WTC11 (cell line): Measurements from ENCODE around the gene PRIM2. TPM values are rescaled to one million over a fixed set of nuclear protein-coding genes. Genes with fewer than 3 reads are reported as not detected.
"Not testable (repeated sequence)": the region's sequence is repeated elsewhere in the genome, so short reads cannot be mapped to it uniquely, and the experiment has no call there.

Experiments
- ATAC-seq: fragments of 200-7000 bp; cut with Tn5 transposase; 2 replicates; pipeline ENCODE4 v1.10.0; 2021; ENCODE audit warnings: mild to moderate bottlenecking, moderate library complexity
- CTCF ChIA-PET: fragments of 300-600 bp; sonication (Branson Sonifier 250); formaldehyde crosslinking; loops from one replicate; lab custom pipeline; 2021; ENCODE audit warnings: antibody characterized with exemption; lab: Charles Lee
- POLR2A ChIA-PET: fragments of 350-600 bp; sonication (Branson Sonifier 250); formaldehyde crosslinking; loops from one replicate; lab custom pipeline; 2021; ENCODE audit warnings: antibody characterized with exemption; lab: Charles Lee
- DNase-seq: peaks from one replicate; pipeline ENCODE4 v3.0.0; 2021; ENCODE audit warnings: low spot score
- H3K27ac Mint-ChIP-seq: 2 replicates; pipeline ENCODE4 v1.8.0; 2021; ENCODE audit warnings: mixed read lengths
- H3K27me3 Mint-ChIP-seq: 2 replicates; pipeline ENCODE4 v1.8.0; 2021; ENCODE audit warnings: low read depth, mild to moderate bottlenecking, moderate library complexity, mixed read lengths
- H3K36me3 Mint-ChIP-seq: 2 replicates; pipeline ENCODE4 v1.8.0; 2021; ENCODE audit warnings: mixed read lengths
- H3K4me1 Mint-ChIP-seq: 2 replicates; pipeline ENCODE4 v1.8.0; 2022; ENCODE audit warnings: mixed read lengths
- H3K4me3 Mint-ChIP-seq: 2 replicates; pipeline ENCODE4 v1.8.0; 2021; ENCODE audit warnings: mild to moderate bottlenecking, moderate library complexity, mixed read lengths
- H3K9me3 Mint-ChIP-seq: 2 replicates; pipeline ENCODE4 v1.8.0; 2021; ENCODE audit warnings: mixed read lengths
- microRNA-seq: library from miRNA; unstranded; fragments of <30 nt; microRNA quantifications from one replicate; pipeline ENCODE4 v1.2.0, GENCODE V29; 2022; ENCODE audit warnings: borderline number of aligned reads
- total RNA-seq: library from RNA; stranded (reverse); gene quantifications from 3 replicates; pipeline ENCODE4 v1.2.3, GENCODE V29; 2021

The PRIM2 gene
- total RNA-seq, 1 experiment from 2014 or later: 42.2 TPM

DNA sequence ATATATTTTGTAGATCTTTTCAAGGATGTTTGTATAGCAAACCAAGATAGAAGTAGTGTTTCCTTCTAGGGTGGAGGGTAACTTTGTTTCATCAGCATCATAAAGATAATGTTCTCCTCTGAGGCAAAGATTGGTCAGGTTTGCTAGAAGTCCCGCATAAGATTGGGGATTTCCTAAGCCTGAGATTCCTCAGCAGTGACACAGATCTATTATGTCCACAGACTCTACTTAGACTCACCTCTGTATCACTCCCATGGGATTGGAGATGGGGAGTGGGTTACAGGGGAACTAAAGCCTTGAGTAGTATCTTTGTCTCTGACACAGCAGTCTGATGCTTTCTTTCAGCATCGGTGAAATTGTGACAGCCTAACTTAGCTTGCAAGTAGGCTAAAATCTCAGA lies 341.1 kb downstream of the PRIM2 start:
- H3K9me3 Mint-ChIP-seq, ATAC-seq, POLR2A ChIA-PET, H3K4me1 Mint-ChIP-seq, DNase-seq, H3K27ac Mint-ChIP-seq, H3K4me3 Mint-ChIP-seq, H3K36me3 Mint-ChIP-seq, CTCF ChIA-PET, H3K27me3 Mint-ChIP-seq: not testable (repeated sequence)

DNA sequence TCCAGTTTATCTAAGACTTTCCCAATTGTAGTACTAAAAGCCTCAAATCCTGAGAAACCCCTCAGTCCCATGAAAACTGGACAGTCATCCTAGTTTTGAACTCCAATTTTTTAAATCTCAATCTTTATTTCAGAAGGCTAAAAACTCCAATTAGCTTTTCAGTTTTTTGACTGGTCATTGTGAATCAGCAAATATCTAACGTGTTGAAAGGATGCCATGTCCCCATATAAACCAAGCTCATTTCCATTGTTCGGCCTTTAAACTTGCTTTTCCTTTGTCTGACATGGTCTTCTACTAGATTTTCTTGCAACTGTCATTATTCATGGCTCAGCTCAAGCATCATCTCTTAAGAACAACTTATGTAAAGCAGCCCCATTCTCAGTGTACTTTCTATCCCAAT lies 342.4 kb downstream of the PRIM2 start:
- H3K9me3 Mint-ChIP-seq, H3K4me3 Mint-ChIP-seq, DNase-seq, ATAC-seq, H3K36me3 Mint-ChIP-seq, H3K27me3 Mint-ChIP-seq, H3K27ac Mint-ChIP-seq, H3K4me1 Mint-ChIP-seq, CTCF ChIA-PET, POLR2A ChIA-PET: not testable (repeated sequence)

DNA sequence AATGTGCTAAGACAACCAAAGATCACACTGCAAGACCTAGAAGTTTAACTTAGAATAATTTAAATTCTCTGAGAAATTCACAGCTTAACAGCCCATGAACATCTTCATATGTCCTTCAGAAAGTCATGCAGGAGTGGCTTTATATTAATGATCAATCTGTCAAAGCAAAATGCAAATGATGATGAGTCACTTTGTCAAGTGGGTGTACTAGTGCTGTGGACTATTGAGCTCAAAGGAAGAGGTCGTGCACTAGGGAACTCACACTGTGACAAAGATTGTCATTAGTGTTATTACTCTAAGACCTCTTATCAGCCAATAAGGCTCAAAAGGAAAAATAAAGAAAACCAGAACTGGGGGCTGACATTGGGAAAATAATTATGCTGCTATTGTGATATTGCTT lies 343.5 kb downstream of the PRIM2 start:
- DNase-seq, H3K27me3 Mint-ChIP-seq, H3K27ac Mint-ChIP-seq, H3K4me3 Mint-ChIP-seq, H3K4me1 Mint-ChIP-seq, POLR2A ChIA-PET, H3K36me3 Mint-ChIP-seq, ATAC-seq, H3K9me3 Mint-ChIP-seq, CTCF ChIA-PET: not testable (repeated sequence)

DNA sequence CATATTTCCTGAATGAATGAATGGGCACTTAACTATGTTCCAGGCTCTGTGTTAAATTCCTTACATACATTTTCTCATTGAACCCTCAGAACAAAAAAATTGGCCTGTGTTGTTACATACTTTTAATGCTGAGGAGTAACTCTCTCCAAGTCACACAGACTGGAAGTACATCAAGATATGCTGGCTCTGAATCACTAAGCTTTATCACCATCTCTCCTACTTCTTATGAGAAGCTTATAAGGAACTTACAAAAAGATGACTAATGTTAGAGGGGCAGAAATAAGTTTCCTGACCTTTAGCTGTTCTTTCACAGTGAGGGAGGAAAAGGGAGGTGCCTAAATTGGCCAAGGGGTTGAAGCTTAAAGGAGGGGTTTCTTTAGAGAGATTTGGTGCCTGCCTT lies 350.7 kb downstream of the PRIM2 start:
- ATAC-seq, CTCF ChIA-PET, H3K9me3 Mint-ChIP-seq, H3K27ac Mint-ChIP-seq, POLR2A ChIA-PET, H3K4me3 Mint-ChIP-seq, H3K27me3 Mint-ChIP-seq, H3K36me3 Mint-ChIP-seq, DNase-seq: not testable (repeated sequence)
- peaks cover 29% of the 10 kb centered on the region for H3K4me1 Mint-ChIP-seq

DNA sequence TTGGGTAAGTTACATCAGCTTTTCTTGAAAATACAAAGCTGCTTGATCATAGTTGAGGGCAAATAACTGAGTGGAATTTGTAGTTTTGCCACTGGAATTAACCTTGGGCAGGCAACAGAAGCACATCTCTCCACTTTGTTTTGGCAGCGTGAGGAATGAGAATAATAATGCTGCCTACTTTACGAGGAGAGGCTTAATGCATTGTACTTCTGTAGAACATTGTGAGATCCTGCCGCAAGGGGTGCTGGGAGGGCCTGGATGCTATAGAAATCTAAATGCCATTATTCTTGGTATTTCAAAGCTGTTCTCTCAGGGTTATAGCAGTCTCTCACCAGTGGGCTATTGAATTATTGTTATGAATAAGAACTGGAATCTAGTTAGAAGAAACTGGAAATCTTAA lies 353.8 kb downstream of the PRIM2 start:
- POLR2A ChIA-PET, DNase-seq, H3K27me3 Mint-ChIP-seq, H3K4me3 Mint-ChIP-seq, H3K36me3 Mint-ChIP-seq, CTCF ChIA-PET, H3K9me3 Mint-ChIP-seq: not testable (repeated sequence)
- peak; percentile 19; the same call in 1 of the 2 replicates for ATAC-seq
- peaks cover 33% of the 10 kb centered on the region for H3K4me1 Mint-ChIP-seq
- H3K27ac Mint-ChIP-seq: peak overlapping the region; percentile 71; the same call in 1 of the 2 replicates

DNA sequence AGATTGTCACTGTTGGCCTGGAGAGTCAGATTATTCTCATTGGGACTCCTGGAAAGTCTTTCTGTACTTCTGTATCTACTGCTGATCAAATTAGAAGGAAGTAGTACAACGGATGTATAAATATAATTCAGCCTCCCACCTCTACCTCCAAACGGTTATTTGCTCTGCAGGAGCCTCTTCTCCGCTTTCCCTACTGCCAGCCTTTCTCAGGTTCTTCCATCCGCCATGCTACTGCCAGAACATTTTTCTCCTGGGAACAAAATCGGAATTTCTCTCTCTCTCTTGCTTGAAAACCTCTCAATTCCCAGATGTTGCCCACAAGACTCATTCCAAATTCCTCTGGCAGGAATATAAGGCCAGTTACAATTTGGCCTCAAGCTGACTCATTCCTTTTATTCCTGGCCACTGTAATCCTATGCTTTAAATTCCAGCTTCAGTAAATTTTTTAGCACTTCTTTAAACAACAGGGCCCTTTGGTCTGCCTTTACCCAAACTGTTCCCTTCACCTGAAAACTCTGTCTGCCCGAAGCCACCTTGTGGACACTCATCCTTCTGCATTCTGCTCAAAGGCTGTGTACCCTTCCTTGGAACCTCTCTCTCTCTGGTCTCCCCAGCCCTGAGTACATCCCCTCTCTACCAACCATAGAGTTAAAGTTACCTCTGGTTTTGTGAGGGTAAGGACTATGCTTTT lies 354.7 kb downstream of the PRIM2 start:
- H3K27me3 Mint-ChIP-seq, H3K4me3 Mint-ChIP-seq, POLR2A ChIA-PET, CTCF ChIA-PET: not testable (repeated sequence)
- H3K36me3 Mint-ChIP-seq: peaks cover 13% of the 10 kb centered on the region
- H3K9me3 Mint-ChIP-seq: peaks cover 15% of the 10 kb centered on the region
- peaks cover 32% of the 10 kb centered on the region for H3K4me1 Mint-ChIP-seq
- peak; percentile 52 for DNase-seq
- peak overlapping the region; percentile 24 for H3K27ac Mint-ChIP-seq
- ATAC-seq: peak; percentile 88

DNA sequence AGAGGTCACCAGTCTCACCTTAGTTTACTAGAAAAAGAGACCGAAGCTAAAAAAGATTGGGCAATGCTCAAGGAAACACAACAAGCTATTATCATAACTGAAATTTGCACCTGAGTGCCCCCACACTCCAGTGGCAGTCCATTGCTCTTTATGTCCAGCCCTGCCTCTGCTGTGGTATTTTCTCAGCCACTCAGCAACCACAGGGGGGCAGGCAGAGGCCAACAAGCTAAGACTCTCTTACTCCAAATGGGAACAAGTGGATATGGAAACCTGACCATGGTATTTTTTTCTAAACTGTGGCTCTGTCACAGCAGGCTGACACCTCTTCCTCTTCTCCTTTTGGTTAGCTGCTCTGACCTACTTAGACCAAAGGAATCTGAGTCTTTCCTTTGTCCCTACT lies 355.9 kb downstream of the PRIM2 start:
- peak; percentile 72 for ATAC-seq
- CTCF ChIA-PET, H3K27me3 Mint-ChIP-seq, H3K4me3 Mint-ChIP-seq, H3K27ac Mint-ChIP-seq, POLR2A ChIA-PET: not testable (repeated sequence)
- H3K9me3 Mint-ChIP-seq: peaks cover 23% of the 10 kb centered on the region
- peaks cover 27% of the 10 kb centered on the region for H3K4me1 Mint-ChIP-seq
- DNase-seq: peak; percentile 54
- H3K36me3 Mint-ChIP-seq: peaks cover 14% of the 10 kb centered on the region

DNA sequence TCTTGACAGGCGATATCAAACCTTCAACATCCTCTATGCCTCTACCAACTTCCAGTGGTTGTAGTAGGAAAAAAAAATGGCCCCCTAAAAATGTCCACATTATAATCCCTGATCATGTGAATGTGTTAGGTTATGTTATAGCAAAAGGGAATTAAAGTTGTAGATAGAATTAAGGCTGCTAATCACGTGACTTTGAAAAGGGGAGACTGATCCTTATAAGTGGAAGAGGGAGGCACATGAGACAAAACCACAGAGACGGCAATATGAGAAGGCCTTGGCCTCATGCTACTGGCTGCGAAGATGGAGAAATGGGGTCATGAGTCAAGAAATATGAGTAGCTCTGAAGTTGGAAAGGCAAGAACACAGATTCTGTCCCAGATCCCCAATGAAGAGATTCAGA lies 358.0 kb downstream of the PRIM2 start:
- ATAC-seq, H3K27ac Mint-ChIP-seq, CTCF ChIA-PET, POLR2A ChIA-PET, H3K4me3 Mint-ChIP-seq, H3K27me3 Mint-ChIP-seq, DNase-seq: not testable (repeated sequence)
- Mint-ChIP-seq H3K4me1 (peaks cover 27% of the 10 kb centered on the region), H3K9me3 (peaks cover 26% of the 10 kb centered on the region), H3K36me3 (peaks cover 14% of the 10 kb centered on the region)

DNA sequence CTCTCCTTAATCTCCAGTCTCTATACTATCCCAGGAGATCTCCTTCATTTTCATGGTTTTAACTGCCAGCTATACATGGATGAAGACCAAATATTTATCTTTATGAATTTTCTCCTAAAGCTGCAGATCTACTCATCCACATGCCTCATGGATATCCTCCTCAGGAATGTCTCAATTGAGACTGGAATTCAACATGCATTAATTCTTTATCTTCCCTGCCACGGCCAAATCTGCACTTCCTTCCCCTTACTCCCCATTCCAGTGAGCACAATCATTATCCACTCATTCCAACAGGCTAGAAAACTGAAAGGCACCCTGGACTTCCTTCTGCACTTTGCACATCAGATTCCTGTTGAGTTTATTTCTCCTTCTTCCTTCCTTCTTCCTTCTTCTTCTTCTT lies 379.0 kb downstream of the PRIM2 start:
- peaks cover 33% of the 10 kb centered on the region for H3K9me3 Mint-ChIP-seq
- H3K27me3 Mint-ChIP-seq, H3K4me1 Mint-ChIP-seq, H3K4me3 Mint-ChIP-seq, CTCF ChIA-PET, H3K27ac Mint-ChIP-seq, H3K36me3 Mint-ChIP-seq, DNase-seq, POLR2A ChIA-PET, ATAC-seq: not testable (repeated sequence)

Small RNA genes within 50 kb of the gene (microRNA-seq; reads per million reads assigned to microRNA genes)
- gene MIR548U: not detected

Other genes starting within 250 kb of the PRIM2 start
- 44.4 to 55.4 TPM (median 45.6 TPM) in 3 replicates for gene ZNF451, start 227.4 kb upstream of the PRIM2 start, total RNA-seq
- 7.5 to 8.0 TPM (median 8.0 TPM) in 3 replicates for gene BAG2, start 145.3 kb upstream of the PRIM2 start, total RNA-seq
- gene RAB23, start 95.3 kb upstream of the PRIM2 start, total RNA-seq: 11.3 to 14.8 TPM (median 14.5 TPM) in 3 replicates